GM19452 (cell line): Measurements from ENCODE around the gene ATP11C.
"Not testable (repeated sequence)": the region's sequence is repeated elsewhere in the genome, so short reads cannot be mapped to it uniquely, and the experiment has no call there.

Experiments used
- ATAC-seq: cut with Tn5 transposase; IDR thresholded peaks from one replicate; pipeline ENCODE4 v1.9.1; 2021; ENCODE audit not compliant: unreplicated experiment

The ATP11C gene

GRCh38 chrX:139932901-139933796 is at the start of gene ATP11C:
Gene ATP11C, minus strand, starts transcription at chrX:139933053. Its CDS starts 1,011 bp downstream, at chrX:139932042.
- ATAC-seq = peak; percentile 73

DNA sequence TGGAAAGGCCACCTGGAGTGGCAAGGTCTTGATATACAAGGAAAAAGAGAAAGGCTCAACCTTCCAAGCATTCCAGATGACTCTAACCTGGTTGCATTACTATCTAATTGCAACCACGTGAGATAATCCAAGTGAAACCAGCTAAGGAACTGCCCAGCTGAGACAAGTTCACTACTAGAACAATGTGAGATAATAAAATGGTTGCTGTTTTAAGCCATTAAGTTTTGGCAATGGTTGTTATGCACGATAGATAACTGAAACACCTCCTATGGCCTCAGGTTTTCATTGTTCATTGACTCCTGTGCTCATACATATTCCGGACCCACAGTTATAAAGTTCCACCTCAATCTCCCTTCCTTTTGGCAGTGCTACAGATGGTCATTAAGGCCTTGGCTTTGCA is 41.6 kb upstream of the ATP11C start:
- ATAC-seq = no peak

GRCh38 chrX:139972629-139973624 is 40.1 kb upstream of the ATP11C start:
- ATAC-seq = no peak

DNA sequence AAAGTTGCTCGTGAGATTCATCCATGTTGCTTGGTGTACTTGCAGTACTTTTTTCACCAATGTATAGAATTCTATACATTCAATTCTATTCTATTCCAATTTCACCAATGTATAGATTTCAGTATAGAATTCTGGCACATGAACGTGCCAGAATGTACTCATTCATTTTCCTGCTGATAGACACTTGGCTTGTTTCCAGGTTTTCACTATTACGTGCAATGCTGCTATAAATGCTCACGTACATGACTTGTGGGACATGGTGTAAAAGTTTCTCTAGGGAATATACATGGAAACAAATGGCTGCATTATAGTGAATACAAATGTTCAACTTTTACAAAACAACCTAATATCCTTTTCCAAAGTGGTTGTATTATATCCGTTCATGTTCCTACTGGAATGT is 39.3 kb upstream of the ATP11C start:
- ATAC-seq = no peak

GRCh38 chrX:139971394-139971749 is 38.5 kb upstream of the ATP11C start:
- ATAC-seq = no peak

- ATAC-seq = no peak
Measured at GRCh38 chrX:139969286-139969685, 36.4 kb upstream of the ATP11C start.

- no peak for ATAC-seq
Measured at GRCh38 chrX:139967750-139968149, 34.9 kb upstream of the ATP11C start.

DNA sequence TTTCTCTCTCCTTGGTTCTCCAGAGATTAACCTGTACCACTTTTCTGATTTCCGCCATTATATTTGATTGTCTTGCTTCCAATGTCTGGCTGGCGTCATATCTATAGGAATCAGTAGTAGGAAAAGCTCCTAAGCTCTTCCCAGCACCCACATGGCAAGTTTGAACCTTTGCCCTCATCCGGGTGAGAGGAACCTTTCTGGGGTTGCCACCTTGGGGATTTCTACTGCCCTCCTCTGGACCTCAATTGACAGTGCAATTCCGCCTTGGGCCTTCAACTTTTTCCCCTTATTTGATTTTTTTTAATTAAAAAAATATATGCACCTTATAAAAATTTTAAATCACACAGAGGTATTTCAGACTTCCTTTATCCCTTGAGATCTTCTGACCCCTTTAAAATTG is 34.4 kb upstream of the ATP11C start:
- ATAC-seq = no peak

- not testable (repeated sequence) for ATAC-seq
Measured at GRCh38 chrX:139966159-139966558, 33.3 kb upstream of the ATP11C start.

DNA sequence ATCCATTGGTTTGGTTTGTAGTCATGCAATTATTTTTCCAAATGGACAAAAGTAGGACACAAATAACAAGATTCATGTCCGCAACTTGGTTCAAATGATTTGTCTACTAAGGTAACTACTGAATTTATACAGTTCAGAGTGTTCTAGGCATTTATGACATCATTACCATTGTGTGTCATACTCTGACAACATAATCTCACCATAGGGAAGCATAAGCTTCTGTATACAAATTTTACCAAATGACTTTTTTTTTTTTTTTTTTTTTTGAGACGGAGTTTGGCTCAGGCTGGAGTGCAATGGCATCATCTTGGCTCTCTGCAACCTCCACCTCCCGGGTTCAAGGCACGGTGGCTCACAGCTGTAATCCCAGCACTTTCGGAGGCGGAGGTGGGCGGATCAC is 32.6 kb upstream of the ATP11C start, which contains the start of gene CXorf66:
CXorf66 (minus strand) TSS at position 101 of the 400 bp plus-strand sequence; CDS start at position 76, 25 bp downstream.
- no peak for ATAC-seq

DNA sequence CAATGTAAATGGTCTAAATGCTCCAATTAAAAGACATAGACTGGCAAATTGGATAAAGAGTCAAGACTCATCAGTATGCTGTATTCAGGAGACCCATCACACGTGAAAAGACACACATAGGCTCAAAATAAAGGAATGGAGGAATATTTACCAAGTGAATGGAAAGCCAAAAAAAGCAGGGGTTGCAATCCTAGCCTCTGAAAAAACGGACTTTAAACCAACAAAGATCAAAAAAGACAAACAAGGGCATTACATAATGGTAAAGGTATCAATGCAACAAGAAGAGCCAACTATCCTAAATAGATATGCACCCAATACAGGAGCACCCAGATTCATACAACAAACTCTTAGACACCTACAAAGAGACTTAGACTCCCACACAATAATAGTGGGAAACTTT is 28.2 kb upstream of the ATP11C start:
- ATAC-seq = not testable (repeated sequence)

DNA sequence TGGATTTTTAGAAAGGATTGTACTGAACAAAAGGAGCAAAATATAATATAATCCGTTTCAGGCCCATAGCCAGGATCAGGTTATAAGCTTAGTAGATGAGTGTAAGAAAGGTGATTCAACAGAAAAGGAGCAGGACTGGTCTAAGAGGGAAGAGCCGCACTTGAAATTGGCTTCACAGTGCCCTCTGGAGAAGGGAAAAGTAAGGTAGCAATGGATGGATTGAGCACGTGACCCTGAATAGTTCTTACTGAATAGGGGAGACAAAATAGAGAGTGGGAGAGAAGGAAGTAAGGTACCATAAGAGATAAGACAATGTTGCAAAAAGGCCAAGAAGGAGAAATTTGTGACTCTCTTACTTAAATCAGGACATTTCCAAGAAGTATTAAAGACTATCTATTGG is 16.9 kb upstream of the ATP11C start:
- ATAC-seq = no peak

GRCh38 chrX:139945075-139945474 is 12.2 kb upstream of the ATP11C start:
- ATAC-seq = no peak

- no peak for ATAC-seq
Measured at GRCh38 chrX:139936259-139936658, 3.4 kb upstream of the ATP11C start.

- ATAC-seq = no peak
Measured at GRCh38 chrX:139933904-139934303, 1.1 kb upstream of the ATP11C start.

DNA sequence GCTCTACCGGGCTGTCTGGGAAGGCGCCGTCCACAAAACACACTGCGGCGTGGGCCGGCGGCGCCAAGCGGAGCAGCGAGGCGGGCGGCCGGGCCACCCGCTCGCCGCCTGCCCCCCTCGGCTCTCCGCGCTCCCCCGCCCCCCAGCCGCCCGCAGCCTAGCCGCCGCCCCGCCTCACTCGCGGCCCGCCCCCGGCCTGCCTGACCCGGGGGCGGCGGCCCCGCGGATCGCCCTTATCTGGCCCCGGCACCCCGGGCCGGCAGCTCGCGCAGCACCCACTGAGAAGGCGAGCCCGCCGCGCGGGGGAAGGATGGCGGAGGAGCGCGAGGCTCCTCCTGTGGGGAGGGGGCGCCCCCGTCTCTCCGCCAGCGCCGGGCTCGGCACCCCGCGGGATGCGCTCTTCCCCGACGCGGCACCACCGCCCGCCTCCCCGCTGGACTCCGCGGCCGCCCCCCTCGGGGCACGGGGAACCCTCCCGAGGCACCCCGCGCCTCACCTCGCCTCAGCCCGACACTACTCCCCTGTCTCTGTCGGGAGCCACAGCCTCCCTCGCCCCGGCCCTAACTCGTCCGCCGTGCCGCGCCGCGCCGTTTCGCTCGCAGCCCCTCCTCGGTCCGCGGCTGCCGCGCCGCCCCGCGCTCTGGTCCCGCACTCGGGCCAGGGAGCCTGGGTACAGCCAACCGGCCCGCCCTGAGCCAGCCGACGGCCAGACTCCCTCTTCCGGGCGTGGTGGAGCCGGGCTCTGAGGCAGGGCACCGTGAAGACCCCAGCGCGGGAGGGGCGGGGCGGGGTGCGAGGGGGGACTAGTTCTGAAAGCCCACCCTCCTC is 566 bp downstream of the ATP11C start:
- peak; percentile 44 for ATAC-seq

DNA sequence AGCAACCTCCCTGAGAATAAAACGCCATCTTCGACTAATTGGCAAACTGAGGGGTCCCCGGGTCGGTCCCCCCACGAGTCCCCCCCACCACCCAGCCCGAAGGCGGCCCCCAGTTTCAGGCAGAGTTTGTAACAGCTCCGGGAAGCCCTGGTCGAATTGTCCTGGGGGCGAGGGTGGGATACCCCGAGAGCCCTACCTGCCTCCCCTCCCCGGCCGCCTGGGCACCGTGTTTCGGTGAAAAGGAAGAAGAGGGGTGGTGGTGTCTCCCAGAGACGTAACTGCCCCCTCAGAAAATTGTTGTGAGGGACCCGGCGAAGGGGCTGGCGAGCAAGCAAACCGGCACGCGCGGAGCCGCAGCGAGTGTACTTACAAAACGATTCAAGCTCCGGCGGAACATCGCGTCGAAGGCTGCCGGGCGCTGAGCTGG is 1.2 kb downstream of the ATP11C start:
- no peak for ATAC-seq

- no peak for ATAC-seq
Measured at GRCh38 chrX:139930916-139931645, 1.8 kb downstream of the ATP11C start.

DNA sequence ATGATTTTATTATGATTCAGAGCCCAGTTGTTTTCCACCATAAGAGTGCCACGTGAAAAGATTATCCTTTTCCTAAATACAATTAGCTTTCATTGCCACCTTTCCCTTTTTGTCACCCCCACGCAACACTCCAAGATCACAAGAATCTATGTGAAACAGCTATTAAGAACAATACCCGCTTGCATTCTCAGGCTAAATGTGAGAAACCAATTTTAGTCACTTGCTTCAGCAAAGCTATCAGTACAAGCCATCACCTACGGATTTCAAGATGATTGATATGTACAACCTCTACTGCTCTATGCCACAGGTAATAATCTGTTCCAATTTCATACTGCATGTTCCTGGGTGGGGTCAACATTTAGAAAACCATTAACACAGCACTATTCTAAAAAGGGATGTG is 2.5 kb downstream of the ATP11C start:
- no peak for ATAC-seq

DNA sequence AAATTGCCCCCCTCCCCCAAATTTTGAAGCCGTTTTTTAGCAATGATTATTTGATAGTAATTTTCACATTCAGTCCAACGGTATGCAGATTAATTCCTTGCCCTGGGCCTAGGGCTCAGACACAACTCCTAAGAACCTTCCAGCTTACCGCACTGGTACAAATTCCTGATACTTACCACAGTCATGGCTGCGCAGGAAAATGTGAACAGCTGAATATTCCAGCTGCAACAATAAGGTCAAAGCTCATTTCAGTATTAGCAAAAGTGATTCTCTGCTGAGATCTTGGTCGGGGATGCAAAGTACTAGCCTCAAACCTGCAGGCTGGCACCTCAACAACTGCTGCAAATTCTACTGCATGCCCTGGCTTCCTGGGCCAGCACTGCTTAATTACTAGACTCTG is 3.0 kb downstream of the ATP11C start:
- no peak for ATAC-seq
